22Rv1 (cell line): Measurements from ENCODE around the gene ZNF860.

Source experiments
- H3K27ac ChIP-seq: fragments of 450-650 bp; 2 replicates; pipeline ENCODE4 v1.5.1; 2017
- ZFX ChIP-seq: fragments of 450-650 bp; IDR thresholded peaks from 2 replicates; pipeline ENCODE4 v1.6.1; 2017; ENCODE audit warnings: antibody characterized with exemption, borderline replicate concordance
- TF ChIP-seq, protein P1 (sequence below): fragments of 450-650 bp; IDR thresholded peaks from 2 replicates; pipeline ENCODE4 v1.5.1; 2017; ENCODE audit warnings: mild to moderate bottlenecking

The ZNF860 gene

DNA sequence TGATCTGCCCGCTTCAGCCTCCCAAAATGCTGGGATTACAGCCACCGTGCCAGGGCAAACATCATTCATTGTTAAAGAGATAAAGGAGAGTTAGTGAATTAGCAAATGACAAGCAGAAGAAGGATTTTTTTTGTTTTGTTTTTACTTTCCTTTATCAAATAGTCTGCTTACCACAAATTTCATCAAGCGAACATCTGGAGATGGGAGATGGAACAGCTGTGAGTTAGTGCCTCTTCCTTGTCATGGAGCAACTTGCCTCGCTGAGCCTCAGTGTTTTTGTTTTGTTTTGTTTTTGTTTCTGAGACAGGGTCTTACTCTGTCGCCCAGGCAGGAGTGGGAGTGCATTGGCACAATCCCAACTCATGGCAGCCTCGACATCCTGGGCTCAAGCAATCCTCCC, 15.9 kb downstream of the ZNF860 start:
- H3K27ac ChIP-seq: no peak overlapping the region
- no peak for TF ChIP-seq ZFX
- TF ChIP-seq, protein P1, sequence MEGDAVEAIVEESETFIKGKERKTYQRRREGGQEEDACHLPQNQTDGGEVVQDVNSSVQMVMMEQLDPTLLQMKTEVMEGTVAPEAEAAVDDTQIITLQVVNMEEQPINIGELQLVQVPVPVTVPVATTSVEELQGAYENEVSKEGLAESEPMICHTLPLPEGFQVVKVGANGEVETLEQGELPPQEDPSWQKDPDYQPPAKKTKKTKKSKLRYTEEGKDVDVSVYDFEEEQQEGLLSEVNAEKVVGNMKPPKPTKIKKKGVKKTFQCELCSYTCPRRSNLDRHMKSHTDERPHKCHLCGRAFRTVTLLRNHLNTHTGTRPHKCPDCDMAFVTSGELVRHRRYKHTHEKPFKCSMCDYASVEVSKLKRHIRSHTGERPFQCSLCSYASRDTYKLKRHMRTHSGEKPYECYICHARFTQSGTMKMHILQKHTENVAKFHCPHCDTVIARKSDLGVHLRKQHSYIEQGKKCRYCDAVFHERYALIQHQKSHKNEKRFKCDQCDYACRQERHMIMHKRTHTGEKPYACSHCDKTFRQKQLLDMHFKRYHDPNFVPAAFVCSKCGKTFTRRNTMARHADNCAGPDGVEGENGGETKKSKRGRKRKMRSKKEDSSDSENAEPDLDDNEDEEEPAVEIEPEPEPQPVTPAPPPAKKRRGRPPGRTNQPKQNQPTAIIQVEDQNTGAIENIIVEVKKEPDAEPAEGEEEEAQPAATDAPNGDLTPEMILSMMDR: no peak

DNA sequence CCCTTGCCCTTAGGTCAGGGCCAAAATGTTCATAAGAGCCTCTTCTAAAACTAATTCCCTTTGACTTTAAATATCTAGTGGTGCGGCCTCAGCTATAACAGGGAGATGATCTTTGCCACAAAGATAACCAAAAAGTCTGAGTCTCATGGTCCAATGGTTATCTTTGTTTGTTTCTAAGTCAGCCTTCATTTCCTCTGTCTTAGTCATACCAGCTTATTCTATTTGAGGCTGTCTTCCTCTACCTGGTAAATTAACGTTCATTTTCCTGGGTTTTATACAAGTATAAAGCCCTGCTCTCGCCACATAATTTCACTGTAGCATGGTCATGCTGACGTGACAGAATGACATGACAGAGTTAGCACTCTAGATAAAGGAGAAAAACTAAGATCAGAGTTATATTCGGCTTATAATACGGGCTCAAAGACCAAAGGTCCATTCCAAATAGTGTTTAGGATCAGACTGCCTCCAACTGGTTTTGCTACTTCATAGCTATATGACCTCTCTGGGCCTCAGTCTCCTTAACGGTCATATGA, 18.4 kb downstream of the ZNF860 start:
- no peak for TF ChIP-seq ZFX
- TF ChIP-seq, protein P1: no peak
- H3K27ac ChIP-seq: no peak overlapping the region

DNA sequence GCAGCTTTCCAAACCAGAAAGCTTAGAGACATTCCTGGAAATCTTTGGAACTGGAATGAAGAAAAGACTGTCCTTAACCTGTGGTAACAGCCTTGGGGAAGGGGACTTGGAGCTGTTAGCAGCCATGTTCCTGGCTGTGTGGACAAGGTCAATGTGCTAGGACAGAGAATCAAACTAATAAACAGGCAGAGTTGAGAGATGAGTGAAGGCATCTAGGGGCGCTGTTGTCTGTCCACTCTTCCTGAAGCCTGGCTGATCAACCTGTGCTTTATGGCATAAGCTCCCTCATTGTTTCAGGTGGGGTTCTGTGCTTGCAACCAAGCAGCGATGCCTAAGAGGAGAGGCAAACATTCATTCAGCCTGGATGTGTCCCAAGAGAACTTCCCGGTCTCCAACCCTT, 19.3 kb downstream of the ZNF860 start:
- TF ChIP-seq, protein P1: no peak
- TF ChIP-seq ZFX: no peak

DNA sequence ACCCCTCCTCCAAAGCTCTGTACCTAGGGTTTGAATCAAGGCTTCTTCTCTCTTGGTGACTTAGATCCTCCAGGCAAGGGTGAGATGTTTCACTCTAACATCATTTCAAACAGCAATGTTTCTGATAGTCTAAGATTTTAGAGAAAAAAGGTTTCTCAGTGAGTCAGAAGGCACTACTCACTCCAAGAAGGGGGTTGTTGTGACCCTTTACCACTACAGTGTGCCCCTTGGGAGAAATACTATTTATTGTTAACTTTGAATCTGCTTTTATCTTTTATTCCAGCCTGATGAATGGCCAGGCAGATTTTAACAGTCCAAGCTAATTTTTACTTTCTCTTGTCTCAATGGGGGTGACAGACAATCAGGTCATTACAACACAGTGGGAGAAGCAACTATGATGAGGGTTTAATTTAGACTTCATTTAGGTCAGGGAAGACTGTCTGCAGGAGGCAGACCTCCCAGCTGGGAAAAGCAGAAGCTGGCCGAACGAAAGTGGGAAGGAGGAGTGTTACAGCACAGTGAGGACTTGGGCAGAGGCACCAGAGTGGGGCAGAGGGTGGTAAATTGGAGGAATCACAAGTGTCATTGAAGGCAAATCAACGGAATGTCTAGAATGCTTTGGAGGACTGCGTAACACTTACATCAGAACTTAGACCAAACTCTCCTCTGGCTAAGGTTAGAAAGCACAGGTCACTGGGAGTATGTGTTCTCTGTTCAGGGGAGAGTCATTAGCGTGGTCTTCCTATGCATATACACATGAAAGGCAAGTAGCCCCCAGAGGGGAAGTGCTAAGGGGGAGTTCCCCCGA, 21.2 kb downstream of the ZNF860 start:
- no peak overlapping the region for H3K27ac ChIP-seq
- TF ChIP-seq, protein P1: no peak
- TF ChIP-seq ZFX: no peak

More for the DNA sequence above, 19.3 kb downstream of the ZNF860 start:
- H3K27ac ChIP-seq: no peak overlapping the region

DNA sequence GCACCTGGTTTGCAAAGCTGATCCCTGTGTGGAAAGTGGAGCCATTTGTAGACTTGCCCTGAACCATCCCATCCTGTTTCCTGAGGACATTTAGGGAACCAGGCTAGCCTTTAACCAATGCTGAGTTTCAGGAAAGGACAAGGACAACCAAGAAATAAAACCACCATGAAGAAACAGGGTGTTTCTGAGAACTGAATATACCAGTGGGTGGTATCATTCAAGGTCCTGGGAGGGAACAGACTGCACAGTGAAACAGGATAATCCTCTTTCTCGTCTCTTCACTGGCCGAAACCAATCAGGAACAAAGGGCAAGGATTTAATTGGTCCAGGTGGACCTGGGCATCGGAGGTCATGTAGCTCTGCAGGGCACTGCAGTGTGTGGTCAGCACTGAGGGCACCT, 21.8 kb downstream of the ZNF860 start:
- no peak overlapping the region for H3K27ac ChIP-seq

DNA sequence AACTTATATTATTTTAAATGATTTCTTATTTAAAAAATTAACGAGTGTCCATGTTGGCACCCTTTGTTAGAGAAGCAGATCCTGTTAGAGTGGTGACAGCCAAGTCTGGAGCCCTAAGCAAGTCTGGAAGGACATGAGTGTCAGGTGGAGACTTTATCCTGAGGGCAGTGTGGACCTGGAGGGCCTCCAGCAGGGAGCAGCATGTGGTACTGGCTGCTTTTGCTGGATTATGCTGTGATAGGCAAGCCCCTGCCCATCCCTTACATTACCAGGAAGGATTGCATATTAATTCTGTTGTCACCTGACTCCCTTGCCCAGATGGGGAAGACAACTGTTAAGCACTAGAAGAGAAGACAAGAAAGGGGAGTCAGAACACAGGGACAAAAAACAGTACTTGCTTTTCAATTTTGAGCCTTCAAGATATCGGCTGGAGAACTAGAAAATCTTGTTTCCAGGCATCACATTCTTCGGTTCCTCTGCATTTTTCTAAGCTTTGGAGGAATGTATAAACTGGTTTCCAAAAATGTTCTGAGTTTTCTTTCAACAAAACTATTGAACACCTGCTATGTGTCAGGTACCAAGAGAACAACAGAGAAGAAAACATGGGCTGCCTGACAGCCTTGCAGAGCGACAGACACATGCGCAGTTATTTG, 22.7 kb downstream of the ZNF860 start:
- TF ChIP-seq, protein P1: 0 out of 2 replicates have a peak, but pooled peaks have one; percentile 9
- no peak for TF ChIP-seq ZFX
- H3K27ac ChIP-seq: no peak overlapping the region

More for the DNA sequence above, 21.8 kb downstream of the ZNF860 start:
- TF ChIP-seq, protein P1: no peak
- TF ChIP-seq ZFX: no peak

DNA sequence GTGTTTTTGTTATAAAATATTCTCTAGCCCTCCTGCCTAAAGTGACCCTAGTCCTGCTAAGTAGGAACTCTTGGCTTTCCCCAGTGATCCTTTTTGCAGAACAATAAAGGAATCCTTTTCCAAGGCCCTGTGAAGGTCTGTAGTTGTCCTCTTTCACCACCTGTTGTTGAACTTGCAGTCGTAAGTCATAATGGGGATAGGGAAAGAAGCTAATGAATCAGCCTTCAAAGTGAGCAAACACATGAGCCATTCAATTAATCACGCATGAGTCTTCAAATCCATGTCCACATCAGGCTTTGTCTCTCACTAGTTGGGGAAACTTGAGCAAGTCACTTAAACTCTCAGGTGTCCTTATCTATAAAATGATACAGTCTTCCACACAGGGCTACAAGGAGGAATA, 27.6 kb downstream of the ZNF860 start:
- TF ChIP-seq, protein P1: no peak
- no peak for TF ChIP-seq ZFX
- no peak overlapping the region for H3K27ac ChIP-seq
